ENCODE measurements around the gene PSMB8.

DNA sequence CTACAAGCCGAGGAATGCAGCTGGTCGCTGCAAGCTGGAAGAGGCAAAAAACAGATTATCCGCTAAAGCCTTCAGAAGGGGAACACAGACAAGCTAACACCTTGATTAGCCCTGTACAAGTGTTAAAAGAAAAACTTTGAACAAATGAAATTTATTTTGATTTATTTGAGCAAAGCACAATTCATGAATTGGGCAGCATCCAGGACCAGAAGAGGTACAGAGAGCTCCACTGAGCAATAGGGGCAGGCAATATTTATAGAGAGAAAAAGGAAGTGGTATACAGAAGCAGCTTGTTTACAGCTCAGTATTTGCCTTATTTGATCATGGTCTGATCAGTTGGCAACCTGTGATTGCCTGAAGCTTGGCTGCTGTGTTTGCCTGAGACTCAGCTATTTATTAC, 44.7 kb downstream of the PSMB8 start:
- TF ChIP-seq CTCF (IDR thresholded peaks at IDR 0.05) = no peak
- TF ChIP-seq POLR2A (IDR thresholded peaks at IDR 0.05) = no peak

All from testis (tissue), 2 donors.